GM10248 (cell line): ENCODE measurements around the gene EHMT1.

ENCODE experiments used
- CTCF ChIA-PET: fragments of 300-600 bp; sonication (Branson Sonifier 250); formaldehyde crosslinking; extraction: SDS; loops from one replicate; lab custom pipeline; 2021; ENCODE audit warnings: antibody characterized with exemption; lab: Yijun Ruan, JAX
- POLR2A ChIA-PET: fragments of 350-650 bp; sonication (Branson Sonifier 250); formaldehyde crosslinking; extraction: SDS; loops from one replicate; lab custom pipeline; 2020; ENCODE audit warnings: antibody characterized with exemption; lab: Yijun Ruan, JAX
- DNase-seq: peaks from one replicate; pipeline ENCODE4 v3.0.0; 2012; ENCODE audit errors: extremely low spot score
- TF ChIP-seq, protein P1 (sequence below): IDR thresholded peaks from 2 replicates; pipeline ENCODE4 v1.5.1; 2012; ENCODE audit warnings: mild to moderate bottlenecking, low read depth; ENCODE audit errors: extremely low read depth, missing control alignments, control extremely low read depth

EHMT1 gene

GRCh38 chr9:137760426-137760825 is 141.6 kb downstream of the EHMT1 start:
- CTCF ChIA-PET = interaction anchor here (1.0 to 1.4 kb wide), 3 partner anchors 15 to 87 kb away, joined by 3 to 7 read pairs (median 4); no protein-coding TSS in a partner anchor
- DNase-seq = no peak
- POLR2A ChIA-PET = interaction anchor here (1.0 kb wide), 1 partner anchor 21 kb away, joined by 4 read pairs; no protein-coding TSS in a partner anchor
- TF ChIP-seq, protein P1, sequence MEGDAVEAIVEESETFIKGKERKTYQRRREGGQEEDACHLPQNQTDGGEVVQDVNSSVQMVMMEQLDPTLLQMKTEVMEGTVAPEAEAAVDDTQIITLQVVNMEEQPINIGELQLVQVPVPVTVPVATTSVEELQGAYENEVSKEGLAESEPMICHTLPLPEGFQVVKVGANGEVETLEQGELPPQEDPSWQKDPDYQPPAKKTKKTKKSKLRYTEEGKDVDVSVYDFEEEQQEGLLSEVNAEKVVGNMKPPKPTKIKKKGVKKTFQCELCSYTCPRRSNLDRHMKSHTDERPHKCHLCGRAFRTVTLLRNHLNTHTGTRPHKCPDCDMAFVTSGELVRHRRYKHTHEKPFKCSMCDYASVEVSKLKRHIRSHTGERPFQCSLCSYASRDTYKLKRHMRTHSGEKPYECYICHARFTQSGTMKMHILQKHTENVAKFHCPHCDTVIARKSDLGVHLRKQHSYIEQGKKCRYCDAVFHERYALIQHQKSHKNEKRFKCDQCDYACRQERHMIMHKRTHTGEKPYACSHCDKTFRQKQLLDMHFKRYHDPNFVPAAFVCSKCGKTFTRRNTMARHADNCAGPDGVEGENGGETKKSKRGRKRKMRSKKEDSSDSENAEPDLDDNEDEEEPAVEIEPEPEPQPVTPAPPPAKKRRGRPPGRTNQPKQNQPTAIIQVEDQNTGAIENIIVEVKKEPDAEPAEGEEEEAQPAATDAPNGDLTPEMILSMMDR = no peak

DNA sequence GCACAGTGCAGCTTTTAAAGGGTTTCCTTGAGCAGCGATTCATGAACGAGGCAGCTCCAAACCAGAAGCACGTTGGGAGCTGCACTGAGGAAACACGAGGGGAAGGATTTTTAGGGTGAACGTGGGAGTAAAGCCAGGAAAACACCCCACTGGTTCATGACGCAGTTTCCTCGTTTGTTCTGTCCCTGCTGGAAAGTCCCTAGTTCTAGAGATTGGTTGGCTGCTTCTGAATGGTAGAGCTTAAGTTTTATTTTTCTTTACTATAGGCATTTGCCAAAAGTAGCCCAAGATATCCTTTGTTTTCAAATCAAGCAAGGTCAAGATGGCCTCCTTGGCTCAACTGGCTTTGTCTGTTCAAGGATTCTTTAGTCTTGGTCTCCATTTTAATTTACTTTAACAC is 142.2 kb downstream of the EHMT1 start:
- ChIA-PET POLR2A (interaction anchor here (0.7 kb wide), 1 partner anchor 18 kb away, joined by 4 read pairs; no protein-coding TSS in a partner anchor), CTCF (interaction anchor here (0.8 to 1.4 kb wide), 4 partner anchors 16 to 88 kb away, joined by 3 to 7 read pairs (median 4); no protein-coding TSS in a partner anchor)
- TF ChIP-seq, protein P1 = no peak
- DNase-seq = peak; percentile 64

GRCh38 chr9:137761793-137762192 is 143.0 kb downstream of the EHMT1 start:
- POLR2A ChIA-PET = interaction anchor here (0.7 to 1.1 kb wide), 2 partner anchors 17 to 71 kb away, joined by 4 to 12 read pairs; no protein-coding TSS in a partner anchor
- CTCF ChIA-PET = interaction anchor here (0.9 to 1.4 kb wide), 4 partner anchors 10 to 89 kb away, joined by 3 to 7 read pairs (median 4); no protein-coding TSS in a partner anchor
- TF ChIP-seq, protein P1 = no peak
- no peak for DNase-seq

DNA sequence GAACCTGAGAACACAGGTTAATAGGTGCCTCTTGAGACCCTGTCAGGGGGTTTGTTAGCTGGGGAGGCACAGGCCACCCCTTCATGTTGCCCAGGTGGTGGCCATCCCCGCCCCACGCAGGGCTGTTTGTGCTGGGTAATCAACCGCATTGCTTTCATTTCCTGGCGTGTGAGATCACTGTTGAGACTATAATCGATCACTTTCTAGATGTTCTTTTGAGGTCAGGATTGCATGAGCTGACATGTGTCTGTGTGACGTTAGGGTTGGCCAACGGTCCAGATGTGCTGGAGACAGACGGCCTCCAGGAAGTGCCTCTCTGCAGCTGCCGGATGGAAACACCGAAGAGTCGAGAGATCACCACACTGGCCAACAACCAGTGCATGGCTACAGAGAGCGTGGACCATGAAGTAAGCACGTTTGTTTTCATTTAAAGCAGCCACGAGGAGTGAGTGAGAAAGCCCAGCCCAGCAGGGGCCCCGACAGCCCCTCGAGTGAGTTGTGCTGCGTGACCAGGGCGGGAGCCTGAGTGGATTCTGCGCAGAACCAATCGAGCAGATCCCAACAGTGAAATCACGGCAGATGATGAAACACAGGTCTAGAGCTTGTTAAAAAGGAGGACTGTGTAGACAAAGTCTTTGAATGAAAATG is 143.7 kb downstream of the EHMT1 start:
- ChIA-PET POLR2A (interaction anchor here (0.7 to 1.1 kb wide), 3 partner anchors 13 to 72 kb away, joined by 3 to 12 read pairs (median 4); no protein-coding TSS in a partner anchor), CTCF (interaction anchor here (0.9 to 1.2 kb wide), 2 partner anchors 9 to 17 kb away, joined by 3 to 4 read pairs; no protein-coding TSS in a partner anchor)
- TF ChIP-seq, protein P1 = no peak
- peak; percentile 80 for DNase-seq

DNA sequence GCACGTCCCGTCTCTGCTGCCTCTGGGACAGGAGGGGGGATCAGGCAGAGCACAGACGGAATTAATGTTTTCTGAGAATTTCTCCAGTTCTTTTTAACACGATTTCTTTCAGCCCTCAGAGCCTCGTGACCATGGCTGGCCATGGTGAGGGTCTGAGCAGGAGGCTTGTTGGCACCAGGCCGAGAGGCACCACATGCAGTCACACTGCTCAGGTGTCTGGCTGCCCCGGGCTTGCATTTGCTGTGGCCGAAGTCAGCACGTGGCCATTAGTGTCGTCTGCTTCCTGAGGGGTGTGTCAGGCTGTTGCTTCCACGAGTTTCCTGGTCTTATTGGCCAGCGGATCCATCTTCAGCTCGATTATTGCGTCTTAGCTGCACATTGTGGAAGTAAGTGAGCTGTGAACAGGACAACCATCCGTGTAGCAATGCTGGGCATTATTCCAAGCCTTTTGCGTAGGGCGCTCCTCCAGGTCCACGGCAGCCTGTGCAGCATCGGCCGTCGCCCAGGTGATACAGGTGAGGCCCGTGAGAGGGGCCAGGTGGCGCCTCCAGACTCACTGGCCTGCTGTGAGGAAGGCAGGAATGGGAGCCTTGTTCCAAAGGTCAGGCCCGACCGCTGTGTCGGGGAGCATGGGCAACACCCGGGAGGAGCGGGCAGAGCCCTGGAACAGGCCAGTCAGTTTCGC is 144.6 kb downstream of the EHMT1 start:
- ChIA-PET CTCF (no interaction called here), POLR2A (no interaction called here)
- TF ChIP-seq, protein P1 = no peak
- no peak for DNase-seq

DNA sequence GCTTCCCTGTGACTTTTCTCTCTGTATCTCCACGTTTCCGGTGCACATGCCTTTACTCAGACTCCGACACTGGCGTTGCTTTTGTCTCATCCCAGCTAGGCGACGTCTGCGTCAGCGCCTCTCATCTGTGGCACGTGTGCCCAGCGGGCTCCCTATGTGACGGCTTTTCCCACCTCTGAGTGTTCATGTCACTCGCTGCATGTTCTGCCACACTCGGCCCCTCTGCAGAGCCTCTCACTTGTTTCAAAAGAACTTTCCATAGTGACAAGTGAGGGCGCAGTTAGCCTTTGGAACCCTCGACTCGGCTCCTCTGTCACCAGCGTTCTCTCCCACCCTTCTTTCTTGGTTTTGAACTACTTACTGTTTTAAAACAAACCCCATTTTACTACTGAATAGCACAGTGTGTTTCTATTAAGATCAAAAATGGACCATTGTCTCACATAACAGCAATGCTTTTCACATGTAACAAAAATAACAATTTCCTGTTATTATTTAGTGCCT is 145.4 kb downstream of the EHMT1 start:
- no peak for DNase-seq
- POLR2A ChIA-PET = no interaction called here
- TF ChIP-seq, protein P1 = no peak
- CTCF ChIA-PET = no interaction called here
